SK-N-SH (cell line): ENCODE results near the gene FLRT1.

ENCODE experiments used
- CTCF ChIP-seq: fragments of 200-600 bp; sonication (generic); IDR thresholded peaks from 2 replicates; pipeline ENCODE4 v1.6.1; 2017; ENCODE audit warnings: antibody characterized with exemption, mild to moderate bottlenecking, moderate library complexity
- EP300 ChIP-seq, 2 experiments: IDR thresholded peaks; 2 replicates each; pipeline versions ENCODE4 v1.4.0 to v1.6.1; 2012; ENCODE audit warnings: borderline replicate concordance in 1 of 2, low read depth in 1 of 2, low read length in 1 of 2
- PBX3 ChIP-seq: IDR thresholded peaks from 2 replicates; pipeline ENCODE4; 2012
- TEAD4 ChIP-seq: IDR thresholded peaks from 2 replicates; pipeline ENCODE4 v1.4.0; 2012; ENCODE audit warnings: mild to moderate bottlenecking, borderline replicate concordance; ENCODE audit not compliant: insufficient read depth
- YY1 ChIP-seq: IDR thresholded peaks from 2 replicates; pipeline ENCODE4 v1.4.0; 2012; ENCODE audit warnings: low read depth, mild to moderate bottlenecking

GRCh38 chr11:64009710-64010109 is 26.0 kb upstream of the FLRT1 start:
- TF ChIP-seq YY1: no peak
- no peak for TF ChIP-seq CTCF
- TF ChIP-seq PBX3: no peak
- no peak for TF ChIP-seq TEAD4
- TF ChIP-seq EP300 (IDR thresholded peaks at IDR 0.05; ENCODE audit: borderline replicate concordance in 1 of 2, low read depth in 1 of 2, low read length in 1 of 2): no peak
